AG09319 (cell line): ENCODE data around the gene YBX2.

ENCODE experiments used
- DNase-seq: peaks from one replicate; pipeline ENCODE4 v3.0.0-alpha.2; 2010; ENCODE audit warnings: low read depth; ENCODE audit errors: extremely low read depth
- TF ChIP-seq, protein P1 (sequence below): IDR thresholded peaks from 2 replicates; pipeline ENCODE4 v1.5.1; 2011; ENCODE audit warnings: low read depth, mild to moderate bottlenecking, inconsistent platforms, low read length, moderate library complexity

Gene YBX2

DNA sequence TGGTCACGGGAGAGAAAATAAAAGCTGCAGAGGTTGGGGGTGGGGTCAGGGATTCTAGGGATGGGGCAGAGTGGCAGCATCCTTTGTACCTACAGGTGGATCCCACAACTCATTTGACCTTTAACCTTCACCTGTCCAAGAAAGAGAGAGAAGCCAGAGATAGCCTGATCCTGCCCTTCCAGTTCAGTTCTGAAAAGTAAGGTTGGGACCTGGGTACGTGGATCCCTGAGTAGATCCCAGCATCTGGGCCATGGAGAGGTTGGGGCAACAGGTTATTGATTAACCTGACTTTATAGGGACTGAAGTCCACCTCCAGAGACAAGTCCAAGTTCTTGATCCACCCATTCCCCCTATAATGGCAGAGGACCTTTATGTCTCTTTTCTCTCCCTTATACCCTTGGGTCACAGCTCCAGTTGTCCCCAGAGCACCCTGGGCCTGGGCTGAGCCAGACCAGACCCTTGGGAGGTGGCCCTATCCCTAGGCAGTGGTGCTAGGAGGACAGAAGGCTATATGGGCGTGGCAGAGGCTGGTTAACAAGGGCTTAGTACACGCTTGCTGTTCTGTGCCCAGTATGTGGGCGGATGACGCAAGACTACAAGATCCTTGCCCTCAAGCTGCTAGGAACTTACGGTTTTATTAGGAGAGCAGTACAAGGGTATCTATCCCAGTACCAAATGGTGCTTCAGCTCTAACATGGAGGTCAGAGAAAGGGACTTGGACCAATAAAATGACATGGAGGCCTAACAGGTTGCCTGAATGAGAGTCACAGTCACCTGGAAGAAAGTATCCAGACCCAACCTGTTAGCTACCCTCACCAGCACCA lies 35.5 kb downstream of the YBX2 start:
- TF ChIP-seq, protein P1, sequence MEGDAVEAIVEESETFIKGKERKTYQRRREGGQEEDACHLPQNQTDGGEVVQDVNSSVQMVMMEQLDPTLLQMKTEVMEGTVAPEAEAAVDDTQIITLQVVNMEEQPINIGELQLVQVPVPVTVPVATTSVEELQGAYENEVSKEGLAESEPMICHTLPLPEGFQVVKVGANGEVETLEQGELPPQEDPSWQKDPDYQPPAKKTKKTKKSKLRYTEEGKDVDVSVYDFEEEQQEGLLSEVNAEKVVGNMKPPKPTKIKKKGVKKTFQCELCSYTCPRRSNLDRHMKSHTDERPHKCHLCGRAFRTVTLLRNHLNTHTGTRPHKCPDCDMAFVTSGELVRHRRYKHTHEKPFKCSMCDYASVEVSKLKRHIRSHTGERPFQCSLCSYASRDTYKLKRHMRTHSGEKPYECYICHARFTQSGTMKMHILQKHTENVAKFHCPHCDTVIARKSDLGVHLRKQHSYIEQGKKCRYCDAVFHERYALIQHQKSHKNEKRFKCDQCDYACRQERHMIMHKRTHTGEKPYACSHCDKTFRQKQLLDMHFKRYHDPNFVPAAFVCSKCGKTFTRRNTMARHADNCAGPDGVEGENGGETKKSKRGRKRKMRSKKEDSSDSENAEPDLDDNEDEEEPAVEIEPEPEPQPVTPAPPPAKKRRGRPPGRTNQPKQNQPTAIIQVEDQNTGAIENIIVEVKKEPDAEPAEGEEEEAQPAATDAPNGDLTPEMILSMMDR: no peak
- DNase-seq: no peak

DNA sequence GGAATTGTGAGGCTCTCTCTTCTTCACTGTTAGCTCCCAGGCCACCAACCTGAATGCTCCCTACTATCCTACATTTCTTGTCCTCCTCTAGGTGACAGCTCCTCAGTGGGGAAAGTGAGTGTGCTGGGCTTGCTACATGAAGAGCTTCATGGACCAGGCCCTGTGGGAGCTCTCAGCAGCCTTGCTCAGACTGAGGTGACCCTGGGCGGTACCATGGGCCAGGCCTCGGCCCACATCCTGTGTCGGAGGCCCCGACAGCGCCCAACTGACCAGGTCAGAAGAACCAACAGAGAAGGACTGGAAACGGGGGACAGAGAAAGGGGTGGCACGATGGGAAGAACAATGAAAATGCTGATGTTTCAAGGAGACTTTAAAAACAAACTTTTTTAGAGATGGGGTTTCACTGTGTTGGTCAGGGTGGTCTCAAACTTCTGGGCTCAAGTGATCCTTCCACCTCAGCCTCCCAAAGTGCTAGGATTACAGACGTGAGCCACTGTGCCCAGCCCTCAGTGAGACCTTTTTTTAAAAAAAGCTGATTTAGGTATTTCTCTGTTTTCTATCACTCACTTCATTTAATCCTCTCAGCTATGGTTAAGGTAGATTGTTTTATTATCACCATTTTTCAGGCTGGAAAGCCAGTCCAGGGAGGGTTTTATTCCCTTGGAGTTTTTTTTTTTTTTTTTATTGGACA lies 37.5 kb downstream of the YBX2 start:
- DNase-seq: no peak
- TF ChIP-seq, protein P1: no peak

DNA sequence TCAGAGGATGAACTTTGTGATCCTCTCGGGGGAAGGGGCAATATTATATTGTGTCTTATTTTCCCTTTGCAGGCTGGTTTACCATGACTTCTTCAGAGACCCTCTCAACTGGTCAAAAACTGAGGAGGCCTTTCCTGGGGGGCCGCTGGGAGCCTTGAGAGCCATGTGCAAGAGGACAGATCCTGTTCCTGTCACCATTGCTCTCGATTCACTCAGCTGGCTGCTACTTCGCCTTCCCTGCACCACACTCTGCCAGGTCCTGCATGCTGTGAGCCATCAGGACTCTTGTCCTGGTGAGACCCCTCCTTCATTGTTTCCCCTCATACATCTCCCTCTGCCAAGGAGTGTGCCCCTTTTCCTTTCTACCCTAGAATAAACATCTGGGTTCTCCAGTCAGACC lies 39.9 kb downstream of the YBX2 start:
- no peak for DNase-seq
- TF ChIP-seq, protein P1: no peak

DNA sequence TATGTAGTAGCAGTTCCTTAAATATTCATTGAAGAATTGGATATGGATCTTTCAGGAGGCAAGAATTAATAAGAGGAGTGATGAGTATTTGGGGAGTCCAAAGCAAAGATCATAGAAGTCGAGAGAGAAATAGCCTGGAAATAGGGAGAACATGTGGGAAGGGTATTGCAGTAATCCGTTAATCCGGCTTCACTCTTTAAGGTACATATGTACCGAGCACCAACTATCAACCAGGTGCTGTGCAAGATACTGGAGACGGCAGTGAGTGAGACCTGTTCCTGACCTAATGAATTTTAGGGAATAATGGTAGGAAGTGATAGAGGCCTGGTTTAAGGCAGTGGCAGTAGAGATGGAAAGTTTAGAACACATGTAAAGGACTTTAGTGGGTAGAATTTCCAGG lies 41.4 kb downstream of the YBX2 start:
- TF ChIP-seq, protein P1: no peak
- DNase-seq: no peak

DNA sequence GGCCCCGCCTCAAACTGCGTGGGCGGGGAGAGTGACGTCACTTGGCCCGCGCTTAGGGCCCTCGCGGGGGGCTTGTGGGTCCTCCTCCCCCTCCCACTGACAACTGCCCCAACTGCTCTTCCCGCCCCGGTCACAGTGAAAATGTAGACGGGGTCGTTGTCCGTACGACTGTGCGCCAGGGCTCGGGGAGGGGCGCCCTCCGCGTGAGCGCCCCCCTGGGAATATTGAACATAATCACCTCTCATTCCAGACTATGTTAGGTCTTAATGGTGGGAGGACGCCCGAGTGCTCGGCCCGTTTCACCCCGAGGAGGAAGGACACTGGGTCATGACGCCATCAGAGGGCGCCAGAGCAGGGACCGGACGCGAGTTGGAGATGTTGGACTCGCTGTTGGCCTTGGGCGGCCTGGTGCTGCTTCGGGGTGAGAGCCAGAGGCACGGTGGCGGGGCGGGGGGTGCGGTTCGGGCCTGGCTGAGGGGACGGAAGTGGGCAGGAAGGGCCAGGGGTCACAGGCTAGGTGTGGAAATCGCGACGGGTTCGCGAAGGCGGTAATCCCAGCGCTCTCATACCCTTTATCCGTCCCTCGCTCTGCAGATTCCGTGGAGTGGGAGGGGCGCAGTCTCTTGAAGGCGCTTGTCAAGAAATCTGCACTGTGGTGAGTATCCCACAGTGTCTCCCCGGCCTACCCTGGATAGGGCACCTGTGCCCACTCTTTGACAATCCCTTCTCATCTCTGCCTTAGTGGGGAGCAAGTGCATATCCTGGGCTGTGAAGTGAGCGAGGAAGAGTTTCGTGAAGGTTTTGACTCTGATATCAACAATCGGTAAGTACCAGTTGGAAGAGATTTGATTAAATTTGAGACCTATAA lies 42.0 kb downstream of the YBX2 start, which contains the start of gene ELP5:
TSS of gene ELP5 (plus strand) at position 40 of the 868 bp plus-strand sequence. CDS start at position 376, 336 bp downstream.
- TF ChIP-seq, protein P1: peak; percentile 19
- DNase-seq: peak; percentile 84

- TF ChIP-seq, protein P1: no peak
- DNase-seq: peak; percentile 99
These were observed 42.7 kb downstream of the YBX2 start, which contains the start of gene CTDNEP1 for GRCh38 chr17:7251661-7252175. TSS of gene CTDNEP1 (minus strand) at chr17:7251734. CDS start at chr17:7251296, 438 bp downstream.
